SK-N-MC (cell line): ENCODE measurements around the gene TCTA.

Source experiments
- EZH2 ChIP-seq: fragments of 200-600 bp; sonication (generic); IDR thresholded peaks from one replicate; pipeline ENCODE4 v1.6.1; 2017; ENCODE audit warnings: antibody characterized with exemption
- FOXP2 ChIP-seq: optimal IDR thresholded peaks from 2 replicates; pipeline ENCODE3; 2011; ENCODE audit warnings: mild to moderate bottlenecking, moderate library complexity; ENCODE audit not compliant: insufficient read depth; ENCODE audit errors: extremely low read length, control extremely low read depth
- POLR2AphosphoS5 ChIP-seq: IDR thresholded peaks from 2 replicates; pipeline ENCODE4 v1.6.1; 2012; ENCODE audit warnings: mild to moderate bottlenecking, low read depth, low read length, borderline replicate concordance

- TF ChIP-seq POLR2AphosphoS5 (no peak), EZH2 (no peak), FOXP2 (no peak)
These were observed 3.8 kb downstream of the TCTA start for GRCh38 chr3:49415931-49416601.
